Lung (tissue), 12 donors: ENCODE measurements around the gene SDF2L1. TPM values are rescaled to one million over a fixed set of nuclear protein-coding genes. Genes with fewer than 3 reads are reported as not detected.

Experiments
- ATAC-seq: fragments of 200-7000 bp; cut with Tn5 transposase; one replicate; pipeline ENCODE4 v1.9.1; 2020; ENCODE audit warnings: moderate number of reproducible peaks; ENCODE audit not compliant: insufficient read depth, low FRiP score
- DNase-seq, 3 donors: peaks; one replicate each; pipeline ENCODE4 v3.0.0-alpha.2; 2013 to 2017
- H3K27ac ChIP-seq, 2 donors: one replicate each; pipeline ENCODE4 v1.5.1; 2013; ENCODE audit warnings: mild to moderate bottlenecking in 2 of 2, moderate library complexity in 2 of 2, control low read depth in 1 of 2, inconsistent platforms in 1 of 2, low read depth in 1 of 2, low read length in 1 of 2
- H3K27me3 ChIP-seq, 3 donors: one replicate each; pipeline ENCODE4 v1.5.1; 2013; ENCODE audit warnings: low read length in 2 of 3; ENCODE audit not compliant: control insufficient read depth in 3 of 3, insufficient read depth in 3 of 3
- H3K36me3 ChIP-seq, 4 donors: one replicate each; pipeline ENCODE4 v1.5.1; 2013; ENCODE audit warnings: low read length in 4 of 4, mild to moderate bottlenecking in 1 of 4, moderate library complexity in 1 of 4; ENCODE audit not compliant: control insufficient read depth in 4 of 4, insufficient read depth in 4 of 4
- H3K4me1 ChIP-seq, 5 donors: one replicate each; pipeline ENCODE4 v1.5.1; 2013; ENCODE audit warnings: low read length in 5 of 5, mild to moderate bottlenecking in 2 of 5, moderate library complexity in 1 of 5; ENCODE audit not compliant: control insufficient read depth in 5 of 5, insufficient read depth in 5 of 5
- H3K4me3 ChIP-seq: one replicate; pipeline ENCODE4 v1.5.1; 2013; ENCODE audit warnings: mild to moderate bottlenecking, control low read depth, moderate library complexity
- H3K9ac ChIP-seq, 2 donors: one replicate each; pipeline ENCODE4 v1.5.1; 2013; ENCODE audit warnings: low read length in 2 of 2, control low read depth in 1 of 2; ENCODE audit not compliant: insufficient read depth in 1 of 2
- H3K9me3 ChIP-seq, 4 donors: one replicate each; pipeline ENCODE4 v1.5.1; 2013; ENCODE audit warnings: low read length in 3 of 4, mild to moderate bottlenecking in 1 of 4, moderate library complexity in 1 of 4; ENCODE audit not compliant: control insufficient read depth in 4 of 4, insufficient read depth in 3 of 4
- CTCF ChIP-seq: IDR thresholded peaks from 2 replicates; pipeline ENCODE4 v1.5.1; 2012; ENCODE audit warnings: mild to moderate bottlenecking; ENCODE audit errors: control extremely low read depth, extremely low read depth
- WGBS, 2 donors: extraction: QIAGEN DNeasy Blood & Tissue Kit; methylation state at CpG; one replicate each; pipeline ENCODE4 v1.1.7; 2013; 5-methylcytosine and 5-hydroxymethylcytosine counted together
- polyA plus RNA-seq, 2 donors: library from polyadenylated mRNA; stranded (reverse); fragments of 200-250 nt; gene quantifications; one replicate each; pipeline ENCODE4 v1.2.1, GENCODE V29; 2013
- total RNA-seq, 2 donors: library from RNA; depleted of rRNA in 1 of 2; stranded (reverse); fragments of >200 nt in 1 of 2; gene quantifications; one replicate each; pipeline ENCODE4 v1.2.1, GENCODE V29; 2014 to 2021
- donor health status: control.
- donor health status: control.
- donor health status: Bipolar disorder and iron deficiency.
- donor health status: healthy.
- donor health status: DM: yes; HTN: yes; CAD: no.

The SDF2L1 gene
- total and polyA plus RNA-seq, 4 donors = 7.3 to 200 (median 78.1) TPM

GRCh38 chr22:21663738-21664137, 21.6 kb downstream of the SDF2L1 start:
- Histone ChIP-seq H3K9ac (no peak overlapping the region), H3K27me3 (no peaks in the 10 kb centered on the region), H3K4me1 (peaks cover 0 to 10% (median 3%) of the 10 kb centered on the region in 5 donors), H3K27ac (no peak overlapping the region), H3K4me3 (no peak overlapping the region), H3K36me3 (peaks cover 0 to 2% (median 0%) of the 10 kb centered on the region in 4 donors), H3K9me3 (no peaks in the 10 kb centered on the region)
- no peak for DNase-seq
- WGBS, 2 donors = 91 to 93% methylated on average over 2 of the region's 2 CpGs
- TF ChIP-seq CTCF = no peak
- ATAC-seq = no peak

GRCh38 chr22:21665047-21665851, 23.1 kb downstream of the SDF2L1 start:
- Histone ChIP-seq H3K9ac (no peak overlapping the region), H3K27me3 (no peaks in the 10 kb centered on the region), H3K4me1 (peaks cover 0 to 10% (median 3%) of the 10 kb centered on the region in 5 donors), H3K27ac (peak overlapping the region; percentile 93 to 95), H3K4me3 (peak overlapping the region; percentile 72), H3K36me3 (peaks cover 0 to 2% (median under 1%) of the 10 kb centered on the region in 4 donors), H3K9me3 (no peaks in the 10 kb centered on the region)
- DNase-seq = no peak
- no peak for ATAC-seq
- 70 to 77% methylated on average over 26 of the region's 26 CpGs for WGBS, 2 donors
- no peak for TF ChIP-seq CTCF

- WGBS, 2 donors = 41 to 45% methylated on average over 15 to 16 of the region's 16 CpGs
- TF ChIP-seq CTCF = no peak
- peak overlapping the region in 1 of 2 donors; percentile 95 for H3K27ac ChIP-seq
Observed at GRCh38 chr22:21666786-21667185, 24.7 kb downstream of the SDF2L1 start.

More at GRCh38 chr22:21666786-21667185, 24.7 kb downstream of the SDF2L1 start:
- Histone ChIP-seq H3K9me3 (no peaks in the 10 kb centered on the region), H3K4me1 (peaks cover 0 to 10% (median 3%) of the 10 kb centered on the region in 5 donors), H3K27me3 (no peaks in the 10 kb centered on the region), H3K4me3 (no peak overlapping the region), H3K36me3 (peaks cover 2 to 9% (median 4%) of the 10 kb centered on the region in 4 donors), H3K9ac (peak overlapping the region in 1 of 2 donors; percentile 63)
- ATAC-seq (no peak), DNase-seq (no peak)
